HCT116 (cell line): ENCODE results near the gene CBX7. TPM values are rescaled to one million over a fixed set of nuclear protein-coding genes. Genes with fewer than 3 reads are reported as not detected.

Experiments used
- ATAC-seq: fragments of 200-7000 bp; cut with Tn5 transposase; 2 replicates; pipeline ENCODE4 v1.9.1; 2020; ENCODE audit warnings: mild to moderate bottlenecking, moderate library complexity
- BruUV-seq: library from RNA; stranded (reverse); fragments of 400-500 nt; replicated peaks from 2 replicates; lab custom pipeline; 2021; lab: Mats Ljungman, UMichigan
- CTCF ChIA-PET: fragments of 300-600 bp; sonication (Branson Sonifier 250); formaldehyde crosslinking; loops from one replicate; lab custom pipeline; 2021; ENCODE audit warnings: antibody characterized with exemption; lab: Charles Lee
- POLR2A ChIA-PET: fragments of 300-600, 350-600 bp; sonication (Branson Sonifier 250); formaldehyde crosslinking; loops from one replicate; lab custom pipeline; 2021; ENCODE audit warnings: antibody characterized with exemption; lab: Charles Lee
- RAD21 ChIA-PET, 2 experiments: fragments of 300-600 bp; sonication (Branson Sonifier 250); formaldehyde crosslinking; loops; one replicate each; lab custom pipeline; 2023; ENCODE audit warnings: low total read pairs in 2 of 2; ENCODE audit not compliant: uncharacterized antibody in 2 of 2, unreplicated experiment in 2 of 2, low non-redundant PET in 1 of 2; lab: Charles Lee
- DNase-seq: peaks from one replicate; pipeline ENCODE4 v3.0.0-alpha.2; 2010; ENCODE audit warnings: low read depth, low spot score
- H2AFZ ChIP-seq: fragments of 200-600 bp; shearing (Covaris generic), sonication (generic); 2 replicates; pipeline ENCODE4 v1.6.1; 2017; ENCODE audit warnings: low read depth, mixed run types, mixed read lengths, antibody characterized with exemption, low read length; ENCODE audit not compliant: poor library complexity, severe bottlenecking
- H3K27ac ChIP-seq: 2 replicates; pipeline ENCODE4 v1.5.1; 2012; ENCODE audit warnings: low read depth, low read length
- H3K27me3 ChIP-seq: fragments of 200-600 bp; sonication (generic); 2 replicates; pipeline ENCODE4 v1.6.1; 2016; ENCODE audit warnings: mixed run types, low read length, mixed read lengths; ENCODE audit not compliant: insufficient read depth
- H3K36me3 ChIP-seq, 2 experiments: fragments of 200-500 bp in 1 of 2; fragments of 200-600 bp in 1 of 2; sonication (Bioruptor generic) in 1 of 2; sonication (generic) in 1 of 2; 2 replicates each; pipeline versions ENCODE4 v1.5.1 to v1.6.1; 2014 to 2016; ENCODE audit warnings: low read length in 2 of 2, inconsistent platforms in 1 of 2, mixed read lengths in 1 of 2, mixed run types in 1 of 2; ENCODE audit not compliant: insufficient read depth in 2 of 2, control insufficient read depth in 1 of 2
- H3K4me1 ChIP-seq, 2 experiments: fragments of 200-600 bp in 1 of 2; sonication (generic) in 1 of 2; 2 replicates each; pipeline versions ENCODE4 v1.5.1 to v1.6.1; 2012 to 2017; ENCODE audit warnings: low read length in 2 of 2, inconsistent platforms in 1 of 2, mild to moderate bottlenecking in 1 of 2, mixed read lengths in 1 of 2, mixed run types in 1 of 2, moderate library complexity in 1 of 2; ENCODE audit not compliant: insufficient read depth in 2 of 2, control insufficient read depth in 1 of 2
- H3K4me2 ChIP-seq: fragments of 200-600 bp; sonication (generic); 2 replicates; pipeline ENCODE4 v1.6.1; 2017; ENCODE audit warnings: mixed run types, low read length, mixed read lengths
- H3K4me3 ChIP-seq, 2 experiments: fragments of 200-600 bp in 1 of 2; sonication (generic) in 1 of 2; replicated peaks in 1 of 2; 2 replicates each; pipeline ENCODE4 v1.5.1; 2011 to 2016; ENCODE audit warnings: low read length in 2 of 2, control low read depth in 1 of 2, low read depth in 1 of 2, mild to moderate bottlenecking in 1 of 2, mixed read lengths in 1 of 2, mixed run types in 1 of 2
- H3K79me2 ChIP-seq: fragments of 200-600 bp; sonication (generic); 2 replicates; pipeline ENCODE4 v1.6.1; 2017; ENCODE audit warnings: mild to moderate bottlenecking, mixed run types, low read length, moderate library complexity, mixed read lengths; ENCODE audit not compliant: insufficient read depth
- H3K9ac ChIP-seq: fragments of 200-600 bp; sonication (generic); 2 replicates; pipeline ENCODE4 v1.6.1; 2016; ENCODE audit warnings: low read length, mixed read lengths
- H3K9me2 ChIP-seq: fragments of 200-600 bp; sonication (generic), shearing (Covaris generic); 2 replicates; pipeline ENCODE4 v1.6.1; 2017; ENCODE audit warnings: mixed run types, mild to moderate bottlenecking, moderate library complexity; ENCODE audit not compliant: insufficient read depth
- H3K9me3 ChIP-seq, 2 experiments: fragments of 200-500 bp in 1 of 2; fragments of 200-600 bp in 1 of 2; sonication (Bioruptor generic) in 1 of 2; sonication (generic) in 1 of 2; 2 replicates each; pipeline ENCODE4 v1.6.1; 2014 to 2017; ENCODE audit warnings: low read length in 2 of 2, mixed read lengths in 2 of 2, inconsistent platforms in 1 of 2, low read depth in 1 of 2, mild to moderate bottlenecking in 1 of 2, mixed run types in 1 of 2, moderate library complexity in 1 of 2; ENCODE audit not compliant: control insufficient read depth in 1 of 2, insufficient read depth in 1 of 2
- H4K20me1 ChIP-seq: fragments of 200-600 bp; sonication (generic), shearing (Covaris generic); 2 replicates; pipeline ENCODE4 v1.6.1; 2017; ENCODE audit warnings: mixed run types, mild to moderate bottlenecking, moderate library complexity; ENCODE audit not compliant: insufficient read depth
- ATF3 ChIP-seq: IDR thresholded peaks from 2 replicates; pipeline ENCODE4 v1.6.1; 2012
- CBX3 ChIP-seq: IDR thresholded peaks from 2 replicates; pipeline ENCODE4 v1.6.1; 2012; ENCODE audit warnings: low read depth
- CEBPB ChIP-seq: IDR thresholded peaks from 2 replicates; pipeline ENCODE4 v1.6.1; 2012; ENCODE audit warnings: low read depth
- CTCF ChIP-seq, 3 experiments: fragments of 200-600 bp in 1 of 3; sonication (generic) in 1 of 3; IDR thresholded peaks in 2 of 3; conservative IDR thresholded peaks in 1 of 3; 2 replicates each; pipeline ENCODE4 v1.5.1; 2012 to 2017; ENCODE audit warnings: low read depth in 2 of 3, low read length in 2 of 3, antibody characterized with exemption in 1 of 3, borderline replicate concordance in 1 of 3, control low read depth in 1 of 3, mild to moderate bottlenecking in 1 of 3, mixed read lengths in 1 of 3, mixed run types in 1 of 3, moderate library complexity in 1 of 3; ENCODE audit not compliant: insufficient read depth in 1 of 3
- ELF1 ChIP-seq: IDR thresholded peaks from 2 replicates; pipeline ENCODE4 v1.6.1; 2012; ENCODE audit warnings: low read depth, borderline replicate concordance
- EZH2phosphoT487 ChIP-seq: fragments of 200-600 bp; IDR thresholded peaks from 2 replicates; pipeline ENCODE4 v1.6.1; 2018; ENCODE audit warnings: antibody characterized with exemption, borderline replicate concordance
- FOSL1 ChIP-seq: IDR thresholded peaks from 2 replicates; pipeline ENCODE4 v1.6.1; 2012; ENCODE audit warnings: low read depth
- POLR2A ChIP-seq: IDR thresholded peaks from 2 replicates; pipeline ENCODE4 v1.7.0; 2011; ENCODE audit warnings: borderline replicate concordance; ENCODE audit not compliant: insufficient read depth, insufficient read length; ENCODE audit errors: extremely low read depth
- POLR2AphosphoS5 ChIP-seq: IDR thresholded peaks from 2 replicates; pipeline ENCODE4 v1.6.1; 2011; ENCODE audit warnings: mild to moderate bottlenecking, low read depth, low read length, moderate library complexity
- RAD21 ChIP-seq: IDR thresholded peaks from 2 replicates; pipeline ENCODE4 v1.6.1; 2012; ENCODE audit warnings: low read depth, mild to moderate bottlenecking
- SIN3A ChIP-seq: IDR thresholded peaks from 2 replicates; pipeline ENCODE4 v1.6.1; 2012; ENCODE audit warnings: low read depth
- SP1 ChIP-seq: IDR thresholded peaks from 2 replicates; pipeline ENCODE4 v1.6.1; 2012; ENCODE audit warnings: low read depth
- SRF ChIP-seq: IDR thresholded peaks from 2 replicates; pipeline ENCODE4 v1.6.1; 2012; ENCODE audit warnings: low read depth
- TCF7L2 ChIP-seq: IDR thresholded peaks from 2 replicates; pipeline ENCODE4 v1.7.0; 2011; ENCODE audit warnings: borderline replicate concordance, inconsistent platforms; ENCODE audit not compliant: insufficient read depth, insufficient read length; ENCODE audit errors: extremely low read depth
- YY1 ChIP-seq: IDR thresholded peaks from 2 replicates; pipeline ENCODE4 v1.6.1; 2011; ENCODE audit warnings: low read length, low read depth, moderate library complexity, mild to moderate bottlenecking; ENCODE audit not compliant: insufficient replicate concordance; ENCODE audit errors: extremely low read depth
- ZFX ChIP-seq: fragments of 450-650 bp; IDR thresholded peaks from 2 replicates; pipeline ENCODE4 v1.6.1; 2017
- ZNF274 ChIP-seq: fragments of 200-500 bp; sonication (Bioruptor generic); IDR thresholded peaks from 2 replicates; pipeline ENCODE4 v1.6.1; 2014; ENCODE audit warnings: mild to moderate bottlenecking, low read depth, low read length, inconsistent platforms
- intact Hi-C: fragments of 100-400 bp; cut with micrococcal nuclease; formaldehyde crosslinking; loops from 2 replicates; pipeline ENCODE4 v1.10.0; 2022
- total RNA-seq: library from RNA; stranded (reverse); gene quantifications from one replicate; pipeline ENCODE4 v1.2.1, GENCODE V29; 2021; ENCODE audit not compliant: unreplicated experiment
- TF ChIP-seq, protein P1 (sequence below): IDR thresholded peaks from 2 replicates; pipeline ENCODE4 v1.6.1; 2012; ENCODE audit warnings: low read depth

CBX7 gene
- total RNA-seq, 1 experiment from 2014 or later, result 20.1 TPM

DNA sequence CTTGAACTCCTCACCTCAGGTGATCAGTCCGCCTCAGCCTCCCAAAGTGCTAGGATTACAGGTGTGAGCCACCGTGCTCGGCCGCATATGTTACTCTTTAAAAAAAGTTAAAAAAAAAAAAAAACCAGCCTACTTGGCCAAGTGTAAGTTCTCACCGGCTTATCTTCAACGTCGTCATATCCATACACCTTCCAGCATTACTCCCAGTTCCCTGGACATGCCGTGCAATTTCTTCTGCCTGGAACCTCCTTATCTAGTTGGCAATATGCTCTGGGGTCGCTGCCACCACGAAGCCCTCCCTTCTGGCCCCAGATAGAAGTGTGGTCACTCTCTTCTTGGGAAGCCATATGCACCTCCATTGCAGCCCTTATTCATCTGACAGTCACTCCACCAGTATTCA lies 36.3 kb upstream of the CBX7 start:
- no peak overlapping the region for H3K4me3 ChIP-seq
- no peak for TF ChIP-seq POLR2AphosphoS5
- TF ChIP-seq, protein P1, sequence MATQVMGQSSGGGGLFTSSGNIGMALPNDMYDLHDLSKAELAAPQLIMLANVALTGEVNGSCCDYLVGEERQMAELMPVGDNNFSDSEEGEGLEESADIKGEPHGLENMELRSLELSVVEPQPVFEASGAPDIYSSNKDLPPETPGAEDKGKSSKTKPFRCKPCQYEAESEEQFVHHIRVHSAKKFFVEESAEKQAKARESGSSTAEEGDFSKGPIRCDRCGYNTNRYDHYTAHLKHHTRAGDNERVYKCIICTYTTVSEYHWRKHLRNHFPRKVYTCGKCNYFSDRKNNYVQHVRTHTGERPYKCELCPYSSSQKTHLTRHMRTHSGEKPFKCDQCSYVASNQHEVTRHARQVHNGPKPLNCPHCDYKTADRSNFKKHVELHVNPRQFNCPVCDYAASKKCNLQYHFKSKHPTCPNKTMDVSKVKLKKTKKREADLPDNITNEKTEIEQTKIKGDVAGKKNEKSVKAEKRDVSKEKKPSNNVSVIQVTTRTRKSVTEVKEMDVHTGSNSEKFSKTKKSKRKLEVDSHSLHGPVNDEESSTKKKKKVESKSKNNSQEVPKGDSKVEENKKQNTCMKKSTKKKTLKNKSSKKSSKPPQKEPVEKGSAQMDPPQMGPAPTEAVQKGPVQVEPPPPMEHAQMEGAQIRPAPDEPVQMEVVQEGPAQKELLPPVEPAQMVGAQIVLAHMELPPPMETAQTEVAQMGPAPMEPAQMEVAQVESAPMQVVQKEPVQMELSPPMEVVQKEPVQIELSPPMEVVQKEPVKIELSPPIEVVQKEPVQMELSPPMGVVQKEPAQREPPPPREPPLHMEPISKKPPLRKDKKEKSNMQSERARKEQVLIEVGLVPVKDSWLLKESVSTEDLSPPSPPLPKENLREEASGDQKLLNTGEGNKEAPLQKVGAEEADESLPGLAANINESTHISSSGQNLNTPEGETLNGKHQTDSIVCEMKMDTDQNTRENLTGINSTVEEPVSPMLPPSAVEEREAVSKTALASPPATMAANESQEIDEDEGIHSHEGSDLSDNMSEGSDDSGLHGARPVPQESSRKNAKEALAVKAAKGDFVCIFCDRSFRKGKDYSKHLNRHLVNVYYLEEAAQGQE, result no peak
- no peak for TF ChIP-seq FOSL1
- no peak for TF ChIP-seq ELF1
- no peak for TF ChIP-seq ATF3
- no peak for TF ChIP-seq CTCF (IDR thresholded peaks at IDR 0.05 in 2 of 3, conservative IDR thresholded peaks at IDR 0.05 in 1 of 3; ENCODE audit: borderline replicate concordance in 1 of 3, insufficient read depth in 1 of 3, low read depth in 2 of 3, low read length in 2 of 3)
- TF ChIP-seq TCF7L2, result no peak
- no peak for TF ChIP-seq ZFX
- no peak for TF ChIP-seq YY1
- no peak for TF ChIP-seq RAD21
- no peak for TF ChIP-seq CBX3
- no peak for TF ChIP-seq ZNF274
- no peak for TF ChIP-seq CEBPB
- no peak for TF ChIP-seq SRF
- TF ChIP-seq SIN3A, result no peak
- no peak for TF ChIP-seq EZH2phosphoT487
- TF ChIP-seq POLR2A, result no peak
- TF ChIP-seq SP1, result no peak
- TF ChIP-seq, all 23 proteins: peak for 0
- Histone ChIP-seq H2AFZ (no peak overlapping the region), H3K27me3 (no peaks in the 10 kb centered on the region), H3K27ac (no peak overlapping the region), H3K4me1 (peaks cover 0 to 20% of the 10 kb centered on the region in 2 experiments; a peak in 2 of 4 replicates), H3K9ac (no peak overlapping the region), H3K9me3 (peaks cover 0 to 6% of the 10 kb centered on the region in 2 experiments; a peak in 1 of 4 replicates), H4K20me1 (no peaks in the 10 kb centered on the region), H3K4me2 (no peak overlapping the region), H3K9me2 (no peaks in the 10 kb centered on the region), H3K36me3 (no peaks in the 10 kb centered on the region), H3K79me2 (no peaks in the 10 kb centered on the region)
- RAD21 ChIA-PET, result no interaction called here
- CTCF ChIA-PET, result no interaction called here
- ATAC-seq, result no peak
- POLR2A ChIA-PET, result no interaction called here
- BruUV-seq, result no TSS peak
- no peak for DNase-seq
- intact Hi-C loops, result no loop called here
